ENCODE data around the gene SLC39A1.

- TF ChIP-seq POLR2A (IDR thresholded peaks at IDR 0.05) (no peak), CTCF (IDR thresholded peaks at IDR 0.05) (no peak), POLR2AphosphoS5 (IDR thresholded peaks at IDR 0.05) (no peak)
These were observed 13.5 kb upstream of the SLC39A1 start for GRCh38 chr1:153976819-153977249.

Measured in upper lobe of left lung (tissue), 4 donors.